ENCODE measurements around the gene FCGR2B. TPM values are rescaled to one million over a fixed set of nuclear protein-coding genes. Genes with fewer than 3 reads are reported as not detected.

The FCGR2B gene
- total and polyA plus RNA-seq, 2 of the 13 experiments (the other 11 are each of a cell fraction or from before 2014, with no cell fraction given) = not detected

GRCh38 chr1:161725908-161726472 is 63.0 kb downstream of the FCGR2B start (continued):
- TF ChIP-seq ZNF639 (CRISPR knock-in tag; conservative IDR thresholded peaks at IDR 0.05) (no peak), UBTF (CRISPR knock-in tag; IDR thresholded peaks at IDR 0.05) (peak; percentile 41; the same call in 1 of the 2 replicates), ZNF800 (CRISPR knock-in tag; IDR thresholded peaks at IDR 0.05) (peak; percentile 94; the same call in 1 of the 2 replicates), KAT7 (CRISPR knock-in tag; IDR thresholded peaks at IDR 0.05; ENCODE audit: borderline replicate concordance) (peak; percentile 55; the same call in 1 of the 2 replicates), BCLAF1 (IDR thresholded peaks at IDR 0.05) (no peak), ZNF7 (CRISPR knock-in tag; IDR thresholded peaks at IDR 0.05) (no peak), ZBTB4 (CRISPR knock-in tag; IDR thresholded peaks at IDR 0.05; ENCODE audit: borderline replicate concordance) (no peak), MTA1 (CRISPR knock-in tag; IDR thresholded peaks at IDR 0.05; ENCODE audit: borderline replicate concordance) (no peak; the same call in 1 of the 2 replicates), IKZF5 (CRISPR knock-in tag; IDR thresholded peaks at IDR 0.05) (0 out of 2 replicates have a peak, but pooled peaks have one; percentile 9), PHF8 (CRISPR knock-in tag; IDR thresholded peaks at IDR 0.05) (peak; percentile 10; the same call in 1 of the 2 replicates), MED1 (CRISPR knock-in tag; IDR thresholded peaks at IDR 0.05) (no peak), GABPB1 (CRISPR knock-in tag; IDR thresholded peaks at IDR 0.05) (peak; percentile 28; the same call in 1 of the 2 replicates), SMAD3 (CRISPR knock-in tag; IDR thresholded peaks at IDR 0.05) (no peak), RFX5 (IDR thresholded peaks at IDR 0.05; ENCODE audit: low read depth, low read length) (no peak), RFXAP (CRISPR knock-in tag; IDR thresholded peaks at IDR 0.05; ENCODE audit: borderline replicate concordance) (0 out of 2 replicates have a peak, but pooled peaks have one; percentile 25), NKX3-1 (CRISPR knock-in tag; IDR thresholded peaks at IDR 0.05) (0 out of 2 replicates have a peak, but pooled peaks have one; percentile 11)
